Fibroblast of skin of right quadriceps (primary cell): ENCODE data around the gene TMEM80.
"Not testable (repeated sequence)": the region's sequence is repeated elsewhere in the genome, so short reads cannot be mapped to it uniquely, and the experiment has no call there.

ENCODE experiments used
- DNase-seq: peaks from one replicate; pipeline ENCODE4 v3.0.0-alpha.2; 2013

The TMEM80 gene

GRCh38 chr11:695538-696248 lies at the start of gene TMEM80:
Gene TMEM80 (plus strand): TSS chr11:695816. CDS start chr11:695828, 12 bp downstream.
- peak; percentile 98 for DNase-seq

DNA sequence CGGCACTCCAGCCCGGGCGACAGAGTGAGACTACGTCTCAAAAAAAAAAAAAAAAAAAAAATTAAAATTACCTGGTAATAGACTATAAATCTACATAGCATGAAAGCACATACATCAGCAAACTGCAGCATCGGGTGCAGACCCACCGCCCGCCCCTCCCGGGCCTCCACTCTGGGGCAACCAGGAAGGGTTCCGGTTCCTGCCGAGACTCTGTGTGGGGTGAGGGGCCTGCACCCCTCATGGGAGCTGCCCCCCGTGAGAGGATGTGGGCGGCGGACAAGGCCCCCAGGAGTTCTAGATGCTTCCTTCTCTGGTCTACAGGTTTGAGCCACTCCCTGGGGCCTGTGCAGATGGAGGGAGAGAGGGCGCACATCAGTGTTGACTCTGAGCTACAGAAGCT lies 49.4 kb upstream of the TMEM80 start:
- no peak for DNase-seq

GRCh38 chr11:647672-648158 lies 47.9 kb upstream of the TMEM80 start:
- not testable (repeated sequence) for DNase-seq

- no peak for DNase-seq
Observed at GRCh38 chr11:650482-650881, 45.1 kb upstream of the TMEM80 start.

DNA sequence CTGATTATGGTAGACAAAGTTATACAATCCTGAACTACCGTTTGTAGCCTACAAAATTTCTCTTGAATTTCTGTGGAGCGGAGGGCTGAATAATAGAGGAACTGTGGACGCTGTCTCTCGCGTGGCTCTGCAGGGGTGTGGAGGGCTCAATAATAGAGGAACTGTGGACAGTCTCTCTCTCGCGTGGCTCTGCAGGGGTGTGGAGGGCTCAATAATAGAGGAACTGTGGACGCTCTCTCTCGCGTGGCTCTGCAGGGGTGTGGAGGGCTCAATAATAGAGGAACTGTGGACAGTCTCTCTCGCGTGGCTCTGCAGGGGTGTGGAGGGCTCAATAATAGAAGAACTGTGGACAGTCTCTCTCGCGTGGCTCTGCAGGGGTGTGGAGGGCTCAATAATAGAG lies 42.5 kb upstream of the TMEM80 start:
- not testable (repeated sequence) for DNase-seq

- DNase-seq, result no peak
Observed at GRCh38 chr11:653837-654236, 41.8 kb upstream of the TMEM80 start.

DNA sequence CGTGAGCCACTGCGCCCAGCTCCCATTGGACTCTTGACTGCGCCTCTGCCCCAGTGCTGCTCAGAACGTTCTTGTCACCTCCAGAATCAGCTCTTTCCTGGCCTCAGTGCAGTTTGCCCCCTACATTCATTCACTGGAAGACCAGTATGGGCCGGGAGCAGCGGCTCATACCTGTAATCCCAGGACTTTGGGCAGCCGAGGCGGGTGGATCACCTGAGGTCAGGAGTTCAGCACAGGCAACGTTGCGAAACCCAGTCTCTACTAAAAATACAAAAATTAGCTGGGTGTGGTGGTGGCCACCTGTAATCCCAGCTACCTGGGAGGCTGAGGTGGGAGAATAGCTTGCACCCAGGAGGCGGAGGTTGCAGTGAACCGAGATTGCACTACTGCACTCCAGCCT lies 41.2 kb upstream of the TMEM80 start:
- not testable (repeated sequence) for DNase-seq

DNA sequence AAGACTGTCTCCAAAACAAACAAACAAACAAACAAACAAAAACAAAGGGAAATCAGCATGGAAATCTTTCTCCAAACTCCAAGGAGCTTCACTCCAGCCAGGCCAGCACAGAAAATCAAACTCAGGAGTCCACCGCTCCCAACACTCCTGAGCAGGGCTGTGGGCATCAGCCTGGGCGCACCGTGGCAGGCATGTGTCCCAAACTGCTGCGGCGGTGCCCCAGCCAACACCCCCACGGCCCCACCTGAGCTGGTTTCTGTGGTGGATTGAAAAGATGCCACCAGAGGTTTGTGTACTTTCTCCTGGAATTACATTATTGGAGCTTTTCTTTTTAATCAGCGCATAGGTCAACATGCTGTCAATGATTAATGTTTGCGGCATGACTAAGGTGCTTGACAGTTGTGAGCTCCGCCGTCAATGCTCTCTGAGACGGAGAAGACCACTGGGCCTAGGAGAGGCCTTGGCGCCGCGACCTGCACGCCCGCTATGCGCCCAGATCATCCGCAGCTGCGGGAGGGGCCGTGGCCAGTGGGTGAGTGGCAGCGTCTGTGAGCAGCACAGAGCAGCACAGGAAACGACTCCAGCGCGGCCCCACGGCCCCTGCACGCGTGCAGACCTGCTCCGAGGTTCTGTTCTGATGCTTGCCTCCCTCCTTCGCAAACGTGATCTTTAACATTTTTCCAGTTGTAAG lies 40.4 kb upstream of the TMEM80 start:
- no peak for DNase-seq

DNA sequence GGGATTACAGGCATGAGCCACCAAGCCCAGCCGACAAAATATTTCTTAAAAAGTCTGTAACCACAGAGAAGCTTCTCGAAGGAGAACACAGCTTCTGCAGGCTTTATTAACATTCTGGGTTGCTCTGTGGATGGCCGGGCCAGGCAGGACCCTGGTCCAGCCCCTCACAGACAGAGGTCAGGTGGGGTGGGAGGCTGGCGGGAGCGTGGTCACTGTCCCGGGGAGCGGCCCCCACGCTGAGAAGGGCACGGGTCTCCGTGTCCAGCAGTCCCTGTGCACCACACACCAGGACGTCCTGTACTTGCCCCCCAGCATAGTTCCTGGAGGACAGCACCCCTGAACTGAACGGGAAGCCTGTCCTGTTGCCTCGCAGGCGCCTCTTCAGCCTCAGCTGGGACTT lies 39.2 kb upstream of the TMEM80 start:
- no peak for DNase-seq

DNA sequence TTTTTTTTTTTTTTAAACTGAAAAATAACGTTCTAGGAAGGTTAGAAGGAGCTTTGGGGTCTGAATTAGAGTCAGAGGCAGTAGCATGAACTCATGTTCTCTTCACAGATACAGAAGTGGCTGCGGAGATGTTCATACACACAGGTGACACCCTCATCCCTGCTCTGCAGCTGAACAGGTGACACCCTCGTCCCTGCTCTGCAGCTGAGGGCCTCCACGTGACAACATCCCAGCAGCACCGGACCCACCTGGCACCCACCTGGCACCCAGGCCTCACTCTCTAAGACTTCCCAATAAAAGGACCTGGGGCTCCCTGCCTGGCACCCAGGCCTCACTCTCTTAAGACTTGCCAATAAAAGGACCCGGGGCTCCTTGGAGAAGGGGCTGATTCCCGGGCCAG lies 38.8 kb upstream of the TMEM80 start:
- DNase-seq, result no peak

DNA sequence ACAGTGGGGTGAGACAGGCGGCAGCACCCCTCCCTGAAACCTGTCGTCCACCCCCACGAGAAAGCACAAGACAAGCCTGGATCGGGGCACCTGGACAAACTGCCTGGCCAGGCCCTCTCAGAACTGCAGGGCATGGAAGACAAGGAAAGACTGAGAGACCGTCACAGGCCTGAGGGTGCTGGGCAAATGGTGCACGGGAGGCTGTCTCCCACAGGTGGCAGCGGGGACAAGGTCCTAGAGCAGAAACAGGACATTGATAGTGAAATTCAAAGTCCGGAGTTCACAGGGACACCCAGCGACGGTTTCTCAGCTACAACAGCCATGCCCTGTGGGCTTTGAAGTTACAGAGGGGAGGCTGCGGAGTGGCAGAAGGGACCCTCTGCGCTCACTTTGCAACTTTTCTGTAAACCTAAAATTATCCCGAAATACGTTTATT lies 37.9 kb upstream of the TMEM80 start:
- no peak for DNase-seq

GRCh38 chr11:659532-660085 lies 36.0 kb upstream of the TMEM80 start:
- no peak for DNase-seq

- DNase-seq, result no peak
Observed at GRCh38 chr11:660281-660680, 35.3 kb upstream of the TMEM80 start.

DNA sequence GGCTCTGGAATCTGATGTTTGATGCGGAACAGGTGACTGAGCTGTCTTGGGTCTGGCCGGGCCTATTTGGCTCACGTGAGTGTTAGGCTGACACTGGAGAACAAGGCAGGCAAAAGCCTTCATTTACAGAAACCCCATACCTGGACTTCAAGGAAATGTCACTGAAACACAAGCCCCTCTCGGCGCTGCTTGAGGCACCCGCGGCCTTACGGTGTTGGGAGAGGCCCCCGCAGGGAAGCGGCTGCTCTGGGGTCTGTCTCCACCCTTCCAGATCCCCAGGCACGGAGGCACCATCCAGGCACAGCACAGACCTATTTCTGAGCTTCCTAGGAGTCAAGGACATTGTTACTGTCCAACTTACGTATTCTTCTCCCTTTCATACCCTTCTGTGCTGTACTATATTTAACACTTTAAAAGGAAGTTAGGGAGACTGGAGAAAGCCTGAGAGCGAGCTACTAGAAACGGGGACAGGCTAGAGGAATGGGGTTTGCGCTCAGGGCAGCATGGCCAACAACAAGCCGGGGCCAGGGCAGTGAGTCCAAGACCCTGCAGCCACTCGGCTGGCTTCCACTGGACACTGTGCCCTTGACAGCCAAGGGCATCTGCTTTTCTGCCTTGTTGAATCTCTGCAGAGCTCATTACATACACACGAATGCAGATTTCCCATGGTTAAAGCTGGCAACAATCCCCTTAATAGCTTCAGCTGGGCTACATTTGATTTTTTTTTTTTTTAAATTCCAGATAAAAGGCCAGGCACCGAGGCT lies 34.8 kb upstream of the TMEM80 start:
- no peak for DNase-seq

- DNase-seq, result peak; percentile 17
Observed at GRCh38 chr11:662689-663274, 32.8 kb upstream of the TMEM80 start.

DNA sequence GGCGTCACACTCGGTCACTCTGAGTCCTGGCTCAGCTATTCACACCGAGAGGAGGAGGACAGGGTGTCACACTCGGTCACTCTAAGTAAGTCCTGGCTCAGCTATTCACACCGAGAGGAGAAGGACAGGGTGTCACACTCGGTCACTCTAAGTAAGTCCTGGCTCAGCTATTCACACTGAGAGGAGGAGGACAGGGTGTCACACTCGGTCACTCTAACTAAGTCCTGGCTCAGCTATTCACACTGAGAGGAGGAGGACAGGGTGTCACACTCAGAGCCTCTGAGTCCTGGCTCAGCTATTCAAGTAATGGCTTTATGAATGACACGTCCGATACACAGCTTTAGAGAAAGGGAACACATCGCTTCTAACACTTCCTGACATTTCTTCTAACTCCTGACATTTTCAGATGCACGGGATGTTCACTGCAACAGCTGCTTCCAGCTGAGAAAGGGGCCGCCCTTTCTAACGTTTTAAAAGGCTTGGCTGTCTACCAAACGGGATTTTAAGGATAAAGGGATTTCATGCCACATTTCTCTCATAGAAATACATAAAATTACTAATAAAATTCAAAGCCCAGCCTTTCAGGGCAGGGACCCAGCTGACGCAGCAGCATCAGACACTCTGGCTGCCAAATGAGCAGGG lies 30.4 kb upstream of the TMEM80 start:
- DNase-seq, result peak; percentile 17

GRCh38 chr11:665704-666281 lies 29.8 kb upstream of the TMEM80 start:
- peak; percentile 45 for DNase-seq

DNA sequence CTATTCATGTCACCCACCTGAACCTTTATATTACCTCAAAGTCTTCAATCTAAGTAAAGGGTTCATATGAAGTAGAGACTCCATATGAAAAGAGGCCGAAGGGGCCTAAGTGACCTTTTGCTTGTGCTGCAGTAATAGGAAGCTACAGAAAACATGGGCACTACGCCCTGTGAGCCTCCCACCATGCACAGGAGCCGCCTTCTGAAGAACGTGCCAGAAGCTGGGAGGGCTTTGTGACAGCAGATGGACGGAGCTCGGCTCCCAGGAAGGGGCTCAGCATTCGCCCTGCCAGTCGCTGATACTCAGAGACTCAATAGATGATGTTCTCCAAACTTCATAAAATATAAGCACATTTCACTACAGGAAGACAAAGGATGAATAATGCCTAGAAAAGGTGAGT lies 21.8 kb upstream of the TMEM80 start:
- DNase-seq, result no peak

GRCh38 chr11:674406-674805 lies 21.2 kb upstream of the TMEM80 start:
- DNase-seq, result no peak

- DNase-seq, result no peak
Observed at GRCh38 chr11:678297-678696, 17.3 kb upstream of the TMEM80 start.

DNA sequence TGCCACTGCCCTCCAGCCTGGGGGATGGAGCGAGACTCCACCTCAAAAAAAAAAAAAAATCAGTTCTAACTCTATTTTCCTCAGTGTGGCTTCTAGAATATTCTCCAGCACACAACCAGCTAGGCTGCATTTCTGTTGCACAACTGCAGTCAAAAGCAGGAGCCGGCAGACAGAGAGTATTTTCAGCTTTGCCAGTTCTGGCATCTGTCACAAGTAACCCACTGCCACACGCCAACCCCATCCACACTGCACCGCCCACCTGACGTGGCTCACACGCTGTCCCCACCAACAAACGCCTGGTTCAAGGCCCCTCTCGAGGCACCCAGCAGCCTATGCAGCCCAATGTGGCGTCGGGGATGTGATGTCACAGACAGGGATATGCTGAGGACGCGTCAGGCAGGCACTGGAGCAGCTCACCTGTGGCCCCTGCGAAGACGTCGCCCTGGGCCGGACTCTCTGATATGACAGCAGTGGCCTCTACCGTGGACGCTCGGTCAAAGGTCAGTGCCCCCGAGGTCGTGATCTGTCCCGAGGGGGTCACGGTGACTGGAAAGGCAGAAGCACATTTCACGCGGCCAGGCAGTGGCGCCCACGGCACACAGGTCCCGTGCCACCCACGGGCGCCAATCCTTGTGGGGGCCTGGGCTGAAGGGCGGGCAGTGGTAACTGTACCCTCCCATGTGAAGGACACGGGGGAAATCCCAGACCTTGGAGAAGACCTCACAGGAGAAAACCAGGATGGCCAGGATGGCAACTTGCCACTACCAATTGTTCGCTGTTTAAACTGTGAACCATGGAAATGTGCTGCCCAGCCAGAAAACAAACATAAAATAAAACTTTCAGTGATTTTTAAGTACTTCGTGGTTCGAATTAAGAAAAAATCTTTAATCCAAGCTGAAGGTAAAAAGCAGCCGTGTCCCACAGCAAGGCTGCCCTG lies 16.1 kb upstream of the TMEM80 start:
- no peak for DNase-seq
